Measurements from ENCODE around the gene MRPS6.

The MRPS6 gene

DNA sequence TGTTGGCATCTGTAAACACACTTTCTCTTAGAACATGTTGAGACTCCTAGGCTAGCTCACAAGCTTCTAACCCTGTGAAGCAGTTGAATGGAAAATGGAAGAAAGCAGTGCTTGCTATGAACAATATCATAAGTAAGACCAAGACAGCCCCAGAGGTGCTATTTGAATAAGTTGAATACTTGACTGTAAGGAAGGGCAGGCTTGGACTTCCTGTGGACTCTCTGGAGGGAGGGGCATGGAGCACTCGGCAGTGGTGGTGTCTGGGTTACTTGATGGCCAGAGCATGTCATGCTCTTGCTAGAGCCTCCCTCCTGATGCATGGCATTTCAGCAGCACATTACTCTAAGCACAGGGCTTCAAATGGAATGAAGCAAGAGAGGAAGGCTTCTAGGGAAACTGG lies 60.0 kb downstream of the MRPS6 start:
- DNase-seq (ENCODE audit: low spot score): no peak

GRCh38 chr21:34133802-34134201 lies 60.4 kb downstream of the MRPS6 start:
- DNase-seq (ENCODE audit: low spot score): no peak

DNA sequence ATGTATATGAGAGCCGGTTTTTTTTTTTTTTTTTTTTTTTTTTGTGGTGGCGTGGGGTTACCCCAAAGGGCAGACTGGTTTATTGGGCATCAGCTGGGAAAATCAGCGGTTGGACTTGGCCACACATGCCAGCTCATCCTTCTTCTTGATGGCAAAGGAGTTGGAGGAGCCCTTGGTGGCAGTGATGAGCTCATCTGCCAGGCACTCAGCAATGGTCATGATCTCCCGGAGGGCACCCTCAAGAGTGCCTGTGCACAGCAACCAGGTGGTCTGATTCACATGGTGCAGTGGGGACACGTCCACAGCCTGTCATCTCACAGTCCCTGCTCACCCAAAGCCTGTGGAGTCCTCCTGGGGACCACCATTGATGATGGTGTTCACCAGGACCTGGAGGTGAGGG lies 62.0 kb downstream of the MRPS6 start:
- no peak for DNase-seq (ENCODE audit: low spot score)

- DNase-seq (ENCODE audit: low spot score): no peak
Measured at GRCh38 chr21:34141373-34141772, 68.0 kb downstream of the MRPS6 start.

DNA sequence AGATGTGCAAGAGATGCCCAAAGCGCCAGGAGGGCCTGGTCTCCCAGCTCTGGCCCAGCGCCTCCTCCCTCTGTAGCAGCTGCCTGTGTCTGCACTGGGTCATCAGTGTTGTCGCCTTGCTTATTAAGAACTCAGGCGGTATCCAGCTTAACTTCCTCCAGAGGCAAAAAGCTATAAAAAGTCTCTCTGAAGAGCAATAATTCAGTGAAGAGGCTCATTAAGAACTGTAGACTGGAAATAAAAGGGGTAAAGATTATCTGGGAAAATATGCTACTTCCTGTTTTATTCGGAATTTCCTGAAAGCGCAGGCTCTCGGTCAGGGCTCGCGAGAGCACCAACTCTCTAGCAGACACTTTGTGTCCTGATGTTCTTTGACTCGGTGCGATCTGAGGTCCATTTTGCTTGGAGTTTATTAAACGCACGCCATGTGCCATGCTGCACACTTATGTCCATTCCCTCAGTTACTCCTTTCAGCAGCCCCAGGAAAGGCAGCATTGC lies 70.4 kb downstream of the MRPS6 start:
- no peak for DNase-seq (ENCODE audit: low spot score)

DNA sequence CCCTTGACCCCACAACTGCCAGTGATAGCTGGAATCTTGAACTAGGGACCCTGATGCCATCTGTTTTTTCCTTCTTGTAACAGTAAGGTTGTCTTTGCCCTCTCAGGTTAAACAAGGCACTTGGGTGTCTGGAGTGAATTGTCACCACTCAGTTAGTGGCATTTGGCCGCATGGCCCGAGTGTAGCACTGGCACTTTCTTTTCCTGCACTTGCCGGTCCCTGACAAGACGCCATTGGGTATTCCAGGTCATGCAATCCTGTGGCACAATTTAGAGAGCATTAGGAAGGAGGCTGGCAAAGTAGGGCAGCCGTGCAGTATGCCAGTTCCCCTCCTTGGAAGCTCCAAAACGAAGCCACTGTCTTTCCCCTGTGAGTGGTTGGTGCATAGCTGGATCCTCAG lies 70.8 kb downstream of the MRPS6 start:
- no peak for DNase-seq (ENCODE audit: low spot score)

DNA sequence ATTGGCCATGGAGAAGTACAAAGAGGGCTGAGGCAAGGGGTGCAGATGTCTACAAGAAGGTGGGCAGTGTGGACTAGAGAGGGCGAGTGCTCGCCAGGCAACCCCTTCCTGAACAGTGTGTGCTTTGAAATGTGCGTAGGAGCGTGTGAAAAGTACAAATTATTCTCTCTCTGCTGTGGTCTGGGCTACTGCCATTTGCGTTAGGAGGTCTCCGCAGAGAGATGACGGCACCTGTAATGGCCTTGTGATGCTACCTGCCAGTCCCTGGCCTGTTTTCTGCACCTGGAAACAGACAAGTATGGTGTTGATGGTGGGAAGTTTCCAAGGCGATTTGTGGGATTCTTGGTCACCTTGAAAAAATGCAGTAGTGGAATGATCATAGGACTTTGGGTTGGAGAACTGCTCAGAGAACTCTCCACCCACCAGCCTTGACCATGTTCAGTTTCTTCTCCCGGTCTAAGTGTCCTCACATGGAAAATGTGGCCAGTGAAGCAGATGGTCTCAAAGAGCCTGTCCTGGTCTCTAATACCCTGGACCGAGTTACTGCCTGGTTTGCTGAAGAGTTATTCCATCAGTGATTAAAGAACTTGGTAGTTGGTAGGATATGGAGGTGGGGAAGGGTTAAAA lies 74.5 kb downstream of the MRPS6 start:
- peak; percentile 26 for DNase-seq (ENCODE audit: low spot score)

DNA sequence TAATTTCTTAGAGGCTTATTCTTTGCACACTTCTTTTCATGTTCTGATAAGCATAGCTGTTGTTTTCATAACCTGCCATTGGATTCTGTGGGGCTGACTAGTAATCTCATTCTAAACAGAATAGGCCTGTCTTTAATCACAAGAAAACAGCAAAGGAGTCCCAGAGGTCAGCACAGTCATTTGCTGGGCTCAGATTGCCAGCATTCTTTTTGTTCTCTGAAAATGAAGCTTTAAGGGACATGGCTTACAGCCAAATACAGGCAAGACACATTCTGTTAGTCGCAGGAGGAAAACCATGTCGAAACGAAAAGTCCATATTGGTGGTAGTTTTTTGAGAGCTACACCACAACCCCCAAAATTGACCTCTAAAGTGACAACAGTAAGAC lies 75.0 kb downstream of the MRPS6 start:
- DNase-seq (ENCODE audit: low spot score): peak; percentile 23

DNA sequence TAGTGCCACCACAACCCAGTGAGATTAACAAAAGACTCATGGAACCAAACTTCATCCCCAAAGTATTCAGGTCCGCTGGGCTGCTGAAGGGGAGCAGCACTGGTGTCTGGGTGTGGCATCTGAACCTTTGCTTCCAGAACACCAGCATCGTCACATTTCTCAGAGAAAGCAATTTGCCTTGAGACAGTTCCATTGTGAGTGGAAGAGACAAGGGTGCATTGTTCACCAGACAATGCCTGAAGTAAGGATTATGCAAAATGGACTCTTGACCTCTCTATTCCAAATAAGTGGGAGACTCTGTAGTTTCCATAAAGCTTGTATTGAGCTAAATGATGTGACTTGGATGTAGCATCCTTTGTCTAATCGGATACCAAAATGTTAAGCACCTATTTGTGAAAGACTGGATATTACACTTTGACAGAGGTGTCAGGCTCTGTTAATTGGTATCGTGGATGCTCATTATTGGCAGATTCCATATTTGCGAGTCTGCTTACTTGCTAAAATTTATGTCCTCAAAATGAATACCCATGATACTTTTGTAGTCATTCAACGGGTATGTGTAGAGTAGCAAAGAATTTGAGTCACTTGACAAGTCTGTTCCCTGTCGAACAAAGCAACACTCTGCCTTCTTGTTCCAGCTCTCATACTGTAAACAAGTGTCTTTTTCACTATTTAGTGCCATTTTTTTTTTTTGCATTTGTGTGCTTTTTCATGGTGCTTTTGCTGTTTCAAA lies 75.6 kb downstream of the MRPS6 start:
- DNase-seq (ENCODE audit: low spot score): no peak

- DNase-seq (ENCODE audit: low spot score): no peak
Measured at GRCh38 chr21:34152500-34152899, 79.1 kb downstream of the MRPS6 start.

DNA sequence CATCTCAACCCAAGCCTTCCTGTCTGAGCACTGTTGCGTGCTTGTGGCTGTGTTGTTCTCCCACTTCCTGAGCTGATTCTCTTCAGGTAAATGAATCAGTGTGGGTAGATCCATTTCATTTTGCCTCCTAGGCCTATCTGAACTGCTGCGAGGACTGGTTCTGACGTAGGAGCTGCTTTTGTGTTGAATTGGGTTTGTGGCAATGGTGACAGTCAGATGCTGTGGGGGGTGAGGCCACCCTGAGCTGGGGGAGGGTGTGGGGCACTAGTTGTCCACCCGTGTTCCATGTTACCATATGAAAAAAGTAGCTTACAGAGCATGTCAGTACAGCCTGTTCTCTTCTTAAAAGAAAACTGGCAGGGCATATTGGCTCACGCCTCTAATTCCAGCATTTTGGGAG lies 81.5 kb downstream of the MRPS6 start:
- no peak for DNase-seq (ENCODE audit: low spot score)

- no peak for DNase-seq (ENCODE audit: low spot score)
Measured at GRCh38 chr21:34156957-34157356, 83.6 kb downstream of the MRPS6 start.

GRCh38 chr21:34157521-34157920 lies 84.1 kb downstream of the MRPS6 start:
- DNase-seq (ENCODE audit: low spot score): no peak

- no peak for DNase-seq (ENCODE audit: low spot score)
Measured at GRCh38 chr21:34158866-34159835, 85.8 kb downstream of the MRPS6 start.

DNA sequence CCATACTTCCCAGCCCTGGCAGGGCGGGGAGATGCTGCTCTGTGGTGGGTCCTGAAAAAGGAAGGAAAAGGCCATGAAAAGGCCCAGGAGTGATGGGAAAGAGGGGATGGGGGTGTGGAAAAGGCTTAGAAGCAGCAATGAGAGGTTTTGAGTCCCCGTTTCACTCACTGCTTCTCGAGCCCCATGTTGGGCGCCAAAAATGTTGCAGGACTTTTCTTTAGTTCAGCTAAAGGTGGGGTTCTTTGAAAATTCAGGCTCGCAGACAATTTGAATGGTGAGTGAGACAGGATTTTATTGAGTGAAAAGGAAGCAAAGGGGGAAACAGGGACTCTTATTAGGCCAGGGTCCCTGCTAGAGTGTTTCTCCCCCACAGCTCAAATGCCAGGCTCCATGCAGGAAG lies 93.1 kb downstream of the MRPS6 start:
- DNase-seq (ENCODE audit: low spot score): no peak

DNA sequence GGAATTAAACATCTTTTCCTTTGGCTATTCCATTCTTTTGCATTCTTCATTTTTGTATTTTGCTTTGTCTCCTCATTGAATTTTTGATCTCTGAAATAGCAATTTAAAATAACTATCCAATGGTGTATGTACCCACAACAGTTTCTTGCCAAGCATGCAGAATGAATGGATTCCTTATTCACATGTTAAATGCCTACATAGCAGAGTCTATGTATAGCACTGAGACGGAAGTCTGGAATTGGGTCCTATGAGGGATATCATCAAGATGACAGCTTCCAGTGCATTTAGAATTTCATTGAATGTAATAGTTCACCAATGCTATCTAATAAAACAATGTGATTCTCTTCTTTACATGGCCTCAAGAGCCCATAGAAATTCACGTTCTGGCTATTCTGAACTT lies 97.5 kb downstream of the MRPS6 start:
- no peak for DNase-seq (ENCODE audit: low spot score)

GRCh38 chr21:34174470-34174869 lies 101.1 kb downstream of the MRPS6 start:
- no peak for DNase-seq (ENCODE audit: low spot score)

DNA sequence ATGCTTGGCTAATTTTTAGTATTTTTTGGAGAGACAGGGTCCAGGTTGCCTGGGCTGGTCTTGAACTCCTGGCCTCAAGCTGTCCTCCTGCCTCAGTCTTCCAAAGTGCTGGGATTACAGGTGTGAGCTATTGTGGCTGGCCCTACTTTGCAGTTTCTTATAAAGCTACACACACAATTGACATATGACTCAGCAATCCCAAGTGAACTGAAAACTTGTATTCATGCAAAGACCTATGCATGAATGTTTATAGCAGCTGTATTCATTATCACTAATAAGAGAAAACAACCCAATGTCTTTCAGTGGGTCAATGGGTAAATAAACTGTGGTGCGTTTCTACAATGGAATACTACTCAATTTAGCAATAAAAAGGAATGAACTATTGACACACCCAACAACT lies 103.1 kb downstream of the MRPS6 start:
- no peak for DNase-seq (ENCODE audit: low spot score)

- DNase-seq (ENCODE audit: low spot score): no peak
Measured at GRCh38 chr21:34177919-34178567, 104.7 kb downstream of the MRPS6 start.

- DNase-seq (ENCODE audit: low spot score): no peak
Measured at GRCh38 chr21:34179204-34179935, 106.0 kb downstream of the MRPS6 start.

GRCh38 chr21:34180407-34180806 lies 107.0 kb downstream of the MRPS6 start:
- no peak for DNase-seq (ENCODE audit: low spot score)

All from hepatic stellate cell (primary cell).